Stimulated activated CD4-positive, alpha-beta T cell treated with anti-CD3 and anti-CD28 coated beads, Interleukin-4, amount 100 ng/mL, for 4 hours (primary cell): ENCODE results near the gene NAALADL2.

Source experiments
- DNase-seq, 2 experiments: peaks; one replicate each; pipeline ENCODE4 v3.0.0-alpha.2; 2020

Gene NAALADL2

DNA sequence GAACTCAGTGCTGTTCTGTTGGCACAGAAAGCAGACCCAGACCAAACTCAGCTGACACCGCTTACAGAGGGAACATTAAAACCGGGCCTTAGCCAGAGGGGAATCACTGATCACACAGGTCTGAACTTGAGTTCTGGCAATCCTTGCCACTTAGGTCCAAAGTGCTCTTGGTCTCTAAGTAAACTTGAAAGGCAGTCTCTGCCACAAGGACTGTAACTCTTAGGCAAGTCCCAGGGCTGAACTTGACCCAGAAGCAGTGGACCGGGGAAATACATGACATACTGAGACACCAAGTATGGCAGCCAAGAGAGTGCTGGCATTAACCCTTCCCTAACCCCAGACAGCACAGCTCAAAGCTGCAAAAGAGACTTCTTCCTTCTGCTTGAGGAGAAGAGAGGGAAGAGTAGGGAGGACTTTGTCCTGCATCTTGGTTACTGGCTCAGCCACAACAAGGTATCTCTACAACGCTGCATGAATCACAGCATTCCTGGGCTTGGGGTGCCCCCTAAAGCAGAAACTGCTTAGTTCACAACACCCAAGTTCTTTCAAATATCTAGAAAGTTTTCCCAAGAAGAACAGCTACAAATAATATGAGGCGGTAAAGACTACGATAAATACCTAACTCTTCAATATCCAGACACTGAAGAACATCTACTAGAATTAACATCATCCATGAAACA, 32.5 kb downstream of the NAALADL2 start:
- DNase-seq, result no peak

DNA sequence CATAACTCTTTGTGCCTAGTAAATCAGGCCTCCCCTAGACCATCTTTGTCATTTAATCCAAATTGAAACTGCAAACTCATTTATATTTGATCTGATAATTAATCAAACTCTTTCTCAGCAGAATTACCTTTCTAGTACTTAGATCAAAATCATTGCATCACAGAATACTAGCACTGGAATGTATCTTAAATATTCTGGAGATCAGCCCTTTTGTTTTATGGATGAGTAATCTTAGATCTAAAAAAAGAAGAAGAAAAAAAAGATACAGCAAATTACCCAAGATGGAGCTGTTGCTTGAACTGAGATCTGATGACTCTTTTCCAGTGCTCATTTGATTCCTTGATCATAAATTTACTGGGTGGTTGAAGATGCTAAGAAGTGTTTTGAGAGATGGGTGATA, 47.9 kb downstream of the NAALADL2 start:
- DNase-seq, result no peak

DNA sequence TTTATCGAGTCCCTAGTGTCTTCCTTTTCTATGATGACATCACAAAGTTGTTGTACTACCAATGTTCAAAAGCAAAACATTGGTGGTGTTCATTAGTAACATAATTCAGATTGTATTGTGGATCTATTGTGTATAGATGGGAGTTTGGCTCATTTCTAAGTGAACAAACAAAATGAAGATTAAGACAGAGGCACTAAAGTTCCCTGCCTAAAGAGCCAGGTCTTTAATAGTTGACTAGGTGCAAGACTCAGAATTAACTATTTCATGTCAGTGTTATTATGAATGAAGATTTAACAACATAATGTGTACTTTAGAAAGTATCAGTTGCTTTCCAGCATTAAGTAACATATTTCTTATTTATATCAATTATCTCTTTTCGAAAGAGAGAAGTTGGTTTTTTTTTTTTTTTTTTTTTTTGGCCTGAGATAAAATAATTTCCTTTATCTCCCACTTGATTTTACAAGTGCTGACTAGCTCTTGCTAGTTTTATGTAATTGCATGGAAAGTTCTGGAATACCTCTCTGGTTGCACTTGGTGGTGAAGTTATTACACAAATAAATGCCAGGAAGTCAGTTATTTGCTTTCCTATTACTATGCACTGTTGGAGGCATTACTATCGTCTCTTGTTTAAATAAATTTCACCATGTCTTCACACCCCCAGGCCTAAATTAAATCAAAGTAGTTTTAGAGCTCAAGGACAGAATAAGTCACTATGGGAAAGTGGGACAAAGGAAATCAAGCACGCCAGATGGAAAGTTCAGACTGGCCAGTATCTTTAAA, 48.7 kb downstream of the NAALADL2 start:
- DNase-seq, result no peak

DNA sequence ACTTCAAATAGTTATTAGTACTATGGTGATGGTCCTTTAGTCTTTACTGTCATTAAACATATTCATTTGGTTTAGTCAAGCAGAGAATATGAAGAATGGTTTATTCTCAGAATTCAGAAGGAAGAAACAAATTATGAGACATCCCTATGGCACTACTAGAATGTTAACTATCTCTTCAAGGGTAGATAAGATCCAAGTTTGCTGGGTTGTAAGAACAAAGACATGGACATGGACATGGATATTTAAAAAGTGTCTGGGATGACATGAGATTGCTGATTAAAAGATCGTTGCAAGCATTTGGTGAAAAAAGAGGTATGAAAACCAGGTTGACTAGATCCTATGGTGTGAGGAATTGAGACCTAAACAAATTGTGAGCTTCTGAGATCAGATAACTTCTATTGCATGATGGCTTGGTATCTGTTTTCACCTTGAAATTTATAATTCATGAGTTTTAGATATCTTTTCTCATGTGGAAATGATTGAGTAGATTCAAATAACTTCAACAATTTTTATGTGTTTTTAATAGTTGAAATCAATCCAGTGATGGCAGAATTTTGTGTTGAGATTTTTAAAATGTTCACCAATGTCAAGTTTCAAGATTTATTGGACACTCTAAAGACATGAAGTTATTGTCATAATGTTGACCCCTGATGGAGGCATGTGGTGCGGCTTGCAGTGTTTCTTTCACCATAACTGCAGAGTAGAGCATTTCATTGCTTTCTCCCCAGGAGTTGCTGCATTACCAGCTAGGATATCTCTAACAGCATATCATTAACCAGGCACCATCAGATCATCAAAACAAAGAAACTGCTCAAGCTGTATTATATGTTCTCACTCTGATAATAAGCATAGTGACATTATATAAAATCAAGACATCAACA, 72.6 kb downstream of the NAALADL2 start:
- no peak for DNase-seq

DNA sequence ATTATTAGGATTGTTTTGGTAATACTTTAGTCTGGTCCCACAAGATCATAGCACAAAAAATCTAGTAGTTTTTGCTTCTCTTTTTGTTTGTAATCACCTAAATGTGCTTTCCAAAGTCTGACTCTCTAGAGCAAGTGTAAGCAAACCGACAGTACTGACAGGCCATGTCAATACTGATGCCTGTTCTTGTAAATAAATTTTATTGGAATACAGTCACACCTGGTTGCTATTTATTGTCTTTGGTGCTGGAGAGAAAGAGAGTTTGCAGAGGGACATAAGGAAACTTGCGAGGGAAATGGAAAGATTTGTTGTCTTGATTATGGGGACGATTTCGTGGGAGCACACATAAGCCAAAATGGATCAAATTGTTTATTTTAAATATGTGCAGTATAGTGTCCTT, 77.5 kb downstream of the NAALADL2 start:
- DNase-seq, result no peak

DNA sequence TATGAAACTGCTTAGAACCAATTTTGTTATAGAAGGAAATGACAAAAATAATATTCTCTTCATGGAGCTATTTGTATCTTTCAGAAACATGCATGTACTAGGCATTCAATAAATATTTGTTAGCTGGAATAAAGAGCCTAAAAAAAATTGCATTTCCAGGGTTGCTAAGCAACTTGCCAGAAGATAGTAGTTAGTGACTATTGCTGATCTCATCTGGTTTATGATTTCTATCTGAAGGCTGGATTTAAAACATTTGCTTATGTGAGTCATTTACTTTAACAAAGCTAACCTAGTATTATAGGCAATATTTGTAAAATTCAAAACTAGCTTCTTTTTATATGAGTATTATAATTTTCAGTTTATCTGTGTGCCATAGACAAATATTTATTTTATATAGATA, 78.3 kb downstream of the NAALADL2 start:
- DNase-seq, result no peak

DNA sequence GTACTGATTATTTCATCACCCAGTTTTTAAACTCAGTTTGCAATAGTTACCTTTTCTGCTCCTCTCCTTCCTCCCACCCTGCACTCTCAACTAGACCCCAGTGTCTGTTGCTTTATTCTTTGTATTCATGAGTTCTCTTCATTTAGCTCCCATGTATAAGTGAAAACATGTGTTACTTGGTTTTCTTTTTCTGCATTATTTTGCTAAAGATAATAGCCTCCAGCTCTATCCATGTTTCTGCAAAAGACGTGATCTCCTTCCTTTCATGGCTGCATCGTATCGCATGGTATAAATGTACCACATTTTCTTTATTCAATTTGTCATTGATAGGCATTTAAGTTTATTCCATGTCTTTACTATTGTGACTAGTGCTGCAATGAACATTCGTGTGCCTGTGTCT, 79.0 kb downstream of the NAALADL2 start:
- no peak for DNase-seq

DNA sequence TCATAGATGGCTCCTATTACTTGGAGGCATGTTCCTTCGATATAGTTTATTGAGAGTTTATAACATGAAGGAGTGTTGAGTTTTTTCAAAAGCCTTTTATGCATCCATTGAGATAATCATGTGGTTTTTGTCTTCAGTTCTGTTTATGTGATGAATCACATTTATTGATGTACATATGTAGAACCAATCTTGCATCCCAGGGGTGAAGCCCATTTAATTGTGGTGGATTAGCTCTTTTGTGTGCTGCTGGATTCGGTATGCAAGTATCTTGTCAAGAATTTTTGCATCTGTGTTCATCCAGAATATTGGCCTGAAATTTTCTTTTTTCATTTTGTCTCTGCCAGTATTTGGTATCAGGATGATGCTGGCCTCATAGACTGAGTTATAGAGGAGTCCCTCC, 81.0 kb downstream of the NAALADL2 start:
- DNase-seq, result no peak

DNA sequence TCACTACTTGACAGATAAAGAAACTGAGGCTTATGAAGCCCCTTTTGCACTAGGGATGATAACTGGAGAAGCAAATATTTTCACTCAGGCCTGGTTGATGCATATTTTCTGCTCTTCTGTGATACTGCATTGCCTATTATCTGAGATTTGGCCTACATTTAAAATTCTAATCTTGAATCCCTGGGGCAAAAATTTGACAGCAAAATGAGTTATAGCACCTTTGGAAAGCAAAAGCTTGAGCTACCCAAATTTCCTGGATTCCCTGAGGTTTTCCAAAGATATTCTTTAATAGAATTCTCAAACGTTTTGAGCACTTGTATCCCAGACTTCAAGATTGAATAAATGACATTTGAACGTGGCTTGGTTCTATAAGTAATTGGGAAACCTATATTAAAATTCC, 86.1 kb downstream of the NAALADL2 start:
- DNase-seq, result no peak

DNA sequence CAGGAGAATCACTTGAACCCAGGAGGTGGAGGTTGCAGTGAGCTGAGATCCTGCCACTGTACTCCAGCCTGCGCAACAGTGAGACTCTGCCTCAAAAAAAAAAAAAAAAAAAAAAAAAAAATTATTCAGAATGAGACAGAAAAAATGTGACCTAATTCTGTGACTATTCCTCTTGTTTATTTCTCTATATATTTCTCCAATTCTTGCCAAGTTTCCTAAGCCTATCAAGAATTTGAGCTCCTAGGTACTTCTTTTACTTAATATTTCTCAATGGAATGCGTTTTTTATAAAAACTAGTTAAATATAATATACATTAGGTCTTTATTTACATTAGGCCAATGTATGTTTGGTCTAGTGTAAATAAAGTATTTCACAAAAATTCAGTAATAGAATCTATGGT, 86.8 kb downstream of the NAALADL2 start:
- no peak for DNase-seq

DNA sequence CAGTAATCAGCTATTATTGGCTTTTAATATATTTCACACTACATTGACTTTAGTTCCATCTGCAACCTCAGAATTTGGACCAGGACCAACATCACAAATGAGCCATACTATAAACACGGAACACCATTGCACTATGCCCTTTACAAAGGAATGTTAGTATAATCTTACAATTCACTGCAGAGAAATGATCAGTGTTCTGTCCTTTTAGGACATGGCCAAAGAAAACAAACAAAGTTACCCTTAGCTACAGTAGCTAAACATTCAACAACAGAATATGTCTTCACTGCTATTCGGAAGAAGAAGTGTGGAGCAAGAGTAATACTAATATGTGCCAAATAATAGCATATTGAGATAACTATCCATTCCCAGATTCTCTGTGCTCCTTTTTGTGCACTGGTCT, 90.4 kb downstream of the NAALADL2 start:
- no peak for DNase-seq

DNA sequence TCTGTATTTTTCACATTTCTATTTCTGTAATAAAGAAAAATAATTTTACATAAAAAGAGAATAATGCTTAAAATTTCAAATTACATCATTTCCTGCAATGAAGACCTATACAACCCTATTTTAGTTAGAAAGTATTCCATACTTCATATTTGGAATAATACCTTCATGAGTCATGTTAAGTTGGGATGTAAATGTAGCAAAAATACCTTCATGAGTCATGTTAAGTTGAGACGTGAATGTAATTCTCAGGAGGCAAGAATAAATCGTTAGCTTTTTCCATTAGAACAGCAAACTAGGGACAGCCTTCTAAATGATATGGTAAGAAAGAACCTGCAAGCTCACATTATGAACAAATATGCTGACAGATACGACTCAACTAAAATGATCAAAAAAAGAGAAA, 91.9 kb downstream of the NAALADL2 start:
- no peak for DNase-seq

DNA sequence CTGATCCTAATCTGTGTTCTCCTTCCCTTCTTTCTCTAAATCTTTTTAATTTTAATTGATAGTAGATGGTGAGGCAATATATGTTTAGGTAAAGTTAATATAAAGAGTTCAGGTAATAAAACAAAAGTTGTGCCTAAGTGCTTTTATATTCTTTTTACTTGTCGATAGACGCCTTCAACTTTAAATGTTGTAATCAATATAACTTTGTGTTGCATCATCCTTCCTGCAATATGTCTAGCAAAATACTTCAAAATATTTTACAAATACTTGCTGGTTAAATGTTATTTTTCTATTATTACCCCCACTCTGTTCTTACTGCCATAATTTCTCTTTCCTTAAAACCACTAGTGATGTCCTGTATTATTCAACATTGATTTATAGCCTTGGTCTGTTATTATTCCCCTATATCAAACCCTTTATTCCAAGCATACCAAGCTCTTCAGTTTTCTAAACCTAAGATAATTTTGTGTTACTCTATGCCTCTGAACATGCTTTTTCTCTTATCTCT, 92.4 kb downstream of the NAALADL2 start:
- no peak for DNase-seq

DNA sequence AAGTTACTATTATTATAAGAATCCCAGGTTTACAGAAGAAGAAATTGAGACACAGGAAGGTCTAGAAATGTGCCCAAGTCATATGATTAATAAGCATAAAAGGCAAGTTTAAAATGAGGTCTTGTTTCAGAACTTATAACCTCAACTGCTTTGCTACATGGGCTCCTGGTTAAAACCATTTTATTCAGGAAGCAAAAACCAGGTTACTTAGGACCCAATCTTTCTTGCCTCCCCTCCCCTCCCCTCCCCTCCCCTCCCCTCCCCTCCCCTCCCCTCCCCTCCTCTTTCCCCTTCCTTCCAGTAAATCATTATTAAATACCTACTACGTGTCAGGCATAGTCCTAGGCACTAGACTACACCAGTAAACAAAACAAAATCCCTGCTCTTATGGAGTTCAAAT, 93.9 kb downstream of the NAALADL2 start:
- DNase-seq, result no peak

DNA sequence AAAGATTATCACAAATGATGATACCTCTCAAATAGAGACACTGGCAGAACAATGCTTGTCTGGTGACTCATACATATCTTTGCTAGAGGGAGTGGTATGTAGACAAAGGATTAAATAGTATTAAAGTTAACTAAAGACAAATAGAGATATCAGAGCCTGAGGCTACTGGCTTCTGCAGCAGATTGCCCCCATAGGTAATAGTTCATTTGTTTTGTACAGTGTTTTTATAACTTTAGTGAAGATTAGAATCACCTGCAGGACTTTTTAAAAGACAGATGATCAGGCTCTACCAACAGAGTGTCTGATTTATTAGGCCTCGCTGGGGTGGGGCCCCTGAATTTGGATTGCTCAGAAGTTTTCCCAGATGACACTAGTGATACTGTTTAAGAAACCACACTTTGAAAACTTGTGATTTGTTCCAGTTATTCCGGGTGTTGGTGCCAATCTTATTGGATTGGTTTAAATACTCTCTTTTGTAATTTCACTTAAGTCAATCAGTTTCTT, 96.4 kb downstream of the NAALADL2 start:
- DNase-seq, result no peak

DNA sequence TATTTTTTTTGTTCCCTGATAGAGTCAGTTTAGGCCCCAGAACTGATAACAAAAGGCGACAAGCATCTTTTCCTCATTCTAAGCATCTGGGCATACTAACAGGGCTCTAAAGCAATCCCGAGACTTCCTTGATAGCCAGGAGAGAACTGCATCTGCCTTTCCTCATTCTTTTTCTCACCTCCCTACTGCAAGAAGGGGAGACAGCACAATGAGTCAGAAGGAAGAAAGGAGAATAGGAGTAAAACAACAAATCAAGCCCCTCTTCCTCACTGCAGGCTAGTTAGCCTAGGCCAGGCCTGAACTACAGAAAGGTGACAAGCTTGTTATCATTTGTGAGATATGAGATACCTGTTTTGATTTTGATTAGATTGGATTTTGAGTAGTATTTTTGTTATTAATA, 97.9 kb downstream of the NAALADL2 start:
- DNase-seq, result no peak

DNA sequence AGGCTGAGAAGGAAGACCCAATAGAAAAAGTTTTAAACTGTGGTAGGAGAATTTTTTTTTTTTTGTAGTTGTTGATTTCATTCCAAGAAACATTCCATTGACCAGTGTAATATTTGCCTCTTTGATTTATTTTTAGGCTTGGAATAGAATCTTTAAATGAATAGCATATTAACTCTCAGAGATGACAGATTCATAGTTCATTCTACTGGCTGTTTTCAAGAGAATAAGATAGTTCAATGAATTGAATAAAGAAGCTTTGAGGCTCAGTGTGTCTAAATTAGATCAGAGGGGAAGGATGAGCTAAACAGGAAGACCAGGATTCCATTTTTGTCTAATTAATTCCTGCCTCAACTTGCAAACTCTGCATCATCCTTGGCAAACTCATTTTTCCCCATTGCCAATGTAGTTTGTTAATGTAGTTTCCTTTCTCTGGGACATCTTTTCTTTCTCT, 98.4 kb downstream of the NAALADL2 start:
- DNase-seq, result no peak

DNA sequence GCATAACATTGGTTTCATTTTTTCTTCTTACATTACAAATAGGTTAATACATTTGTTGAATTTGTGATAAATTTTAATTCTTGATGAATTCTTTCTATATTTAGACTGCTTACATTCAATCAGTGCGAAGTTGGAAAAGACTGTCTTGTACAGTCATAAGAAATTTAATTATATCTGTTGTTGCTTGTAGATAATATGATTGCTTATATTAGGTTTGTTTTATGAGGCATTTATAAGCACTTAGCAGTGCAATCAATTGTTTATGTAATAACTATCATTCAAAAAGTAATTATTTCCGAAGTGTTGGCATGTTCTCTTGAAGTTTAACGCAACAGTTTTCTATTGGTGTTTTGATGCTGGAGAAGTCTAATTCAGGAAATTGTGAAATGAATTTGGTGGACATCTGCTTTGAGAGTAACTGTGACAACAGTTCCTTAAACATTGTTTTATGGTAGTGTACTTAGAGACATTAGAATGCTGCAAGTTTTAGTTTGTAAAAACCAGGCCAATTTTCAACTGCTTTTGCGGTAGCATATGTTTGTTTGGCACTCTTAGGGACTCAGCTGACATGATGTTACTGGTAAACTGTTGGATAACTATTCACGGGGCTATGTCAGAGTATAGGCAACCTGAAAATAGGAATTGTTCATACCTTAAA, 99.7 kb downstream of the NAALADL2 start:
- no peak for DNase-seq

DNA sequence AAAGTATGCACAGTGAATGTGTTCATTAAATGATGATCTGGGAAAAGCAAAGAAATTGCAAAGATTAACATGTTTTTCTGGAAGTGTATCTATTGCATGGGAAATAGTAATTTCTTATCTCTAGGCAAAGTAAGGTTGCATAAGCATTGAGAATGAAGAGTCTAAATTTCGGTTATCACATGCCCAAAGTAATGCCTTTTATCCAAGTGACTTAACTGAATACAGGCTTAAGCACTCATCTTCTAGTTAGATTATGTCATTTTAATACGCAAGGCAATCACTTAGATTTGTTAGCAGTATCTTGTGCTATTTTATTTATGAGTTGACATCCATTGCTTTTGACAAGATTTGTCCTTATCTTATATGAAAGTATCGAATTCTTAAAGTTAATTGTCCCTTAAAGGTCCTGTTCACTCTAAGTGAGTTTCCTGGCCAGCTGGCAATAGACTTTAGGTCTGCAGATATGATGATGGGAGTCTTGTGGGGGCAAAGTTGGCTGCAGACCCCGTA, 100.5 kb downstream of the NAALADL2 start:
- no peak for DNase-seq

DNA sequence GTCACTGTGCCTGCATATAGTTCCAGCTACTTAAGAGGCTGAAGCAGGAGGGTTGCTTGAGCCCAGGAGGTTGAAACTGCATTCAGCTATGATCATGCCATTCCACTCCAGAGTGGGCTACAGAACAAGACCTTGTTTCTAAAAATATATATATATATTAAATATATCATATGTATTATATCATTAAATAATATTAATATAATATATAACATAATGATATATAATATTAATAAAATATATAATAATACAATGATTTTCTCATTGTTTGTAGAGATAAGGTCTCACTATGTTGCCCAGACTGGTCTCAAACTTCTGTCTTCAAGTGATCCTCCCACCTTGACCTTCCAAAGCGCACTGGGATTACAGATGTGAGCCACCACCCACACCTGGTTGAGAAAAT, 101.8 kb downstream of the NAALADL2 start:
- DNase-seq, result no peak

DNA sequence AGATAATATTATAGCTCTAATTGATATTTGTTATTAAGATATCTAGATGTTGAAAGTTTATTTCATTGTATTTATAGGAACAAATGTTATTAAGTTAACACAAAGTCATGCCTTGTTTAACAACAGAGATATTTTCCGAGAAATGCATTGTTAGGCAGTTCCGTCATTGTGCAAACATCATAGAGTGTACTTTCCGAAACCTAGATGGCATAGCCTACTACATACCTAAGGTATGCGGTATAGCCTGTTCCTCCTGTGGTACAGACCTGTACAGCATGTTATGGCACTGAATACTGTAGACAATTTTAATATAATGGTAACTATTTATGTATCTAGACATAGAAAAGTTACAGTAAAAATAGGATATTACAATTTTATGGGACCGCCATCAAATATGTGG, 114.3 kb downstream of the NAALADL2 start:
- DNase-seq, result no peak

DNA sequence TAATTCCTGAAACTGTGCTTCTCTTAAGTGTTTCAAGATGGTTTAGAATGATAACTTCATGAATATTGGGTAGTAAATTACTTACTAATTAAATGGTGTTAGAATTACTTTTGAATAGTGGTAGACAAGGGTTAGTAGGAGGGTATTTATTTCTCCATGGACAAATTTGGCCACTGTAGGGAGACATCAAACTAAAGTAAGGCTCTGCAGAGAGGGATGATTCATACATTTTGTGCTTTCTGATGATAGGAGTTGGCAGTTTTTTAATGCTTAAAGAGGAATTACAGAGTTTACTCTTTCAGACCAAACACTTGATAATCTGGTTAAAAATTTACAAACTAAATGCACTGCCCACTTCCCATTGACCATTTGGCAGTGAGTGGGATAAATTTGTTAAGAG, 127.6 kb downstream of the NAALADL2 start:
- no peak for DNase-seq
